SK-N-SH (cell line): ENCODE data around the gene ZNF575. TPM values are rescaled to one million over a fixed set of nuclear protein-coding genes. Genes with fewer than 3 reads are reported as not detected.

Experiments
- CTCF ChIA-PET: fragments of 300-600, 350-600 bp; formaldehyde crosslinking; extraction: SDS; loops from one replicate; lab custom pipeline; 2021; lab: Yijun Ruan, JAX
- POLR2A ChIA-PET: fragments of 350-600 bp; sonication (Branson Sonifier 250); formaldehyde crosslinking; extraction: SDS; loops from one replicate; lab custom pipeline; 2020; ENCODE audit warnings: antibody characterized with exemption, inconsistent platforms; lab: Yijun Ruan, JAX
- DNase-seq: peaks from one replicate; pipeline ENCODE4 v3.0.0; 2012
- H2AFZ ChIP-seq: fragments of 200-600 bp; sonication (generic); 2 replicates; pipeline ENCODE4 v1.8.1; 2016; ENCODE audit warnings: antibody characterized with exemption, mild to moderate bottlenecking, low read depth
- H3F3A ChIP-seq: fragments of 200-600 bp; sonication (generic); replicated peaks from 2 replicates; pipeline ENCODE3; 2016; ENCODE audit warnings: antibody characterized with exemption, mild to moderate bottlenecking; ENCODE audit not compliant: insufficient read depth
- H3K27ac ChIP-seq, 2 experiments: fragments of 200-500 bp in 1 of 2; fragments of 200-600 bp in 1 of 2; sonication (Bioruptor generic) in 1 of 2; sonication (generic), shearing (Covaris generic) in 1 of 2; 2 replicates each; pipeline versions ENCODE4 v1.5.1 to v1.6.1; 2014 to 2016; ENCODE audit warnings: low read depth in 2 of 2, inconsistent platforms in 1 of 2, low read length in 1 of 2, mild to moderate bottlenecking in 1 of 2, mixed read lengths in 1 of 2
- H3K27me3 ChIP-seq: fragments of 200-600 bp; sonication (generic), shearing (Covaris generic); 2 replicates; pipeline ENCODE4 v1.6.1; 2016; ENCODE audit warnings: mixed run types; ENCODE audit not compliant: insufficient read depth
- H3K36me3 ChIP-seq, 2 experiments: fragments of 200-500 bp in 1 of 2; fragments of 200-600 bp in 1 of 2; sonication (Bioruptor generic) in 1 of 2; sonication (generic) in 1 of 2; replicated peaks in 1 of 2; 2 replicates each; pipeline versions ENCODE3 to v1.5.1; 2014 to 2016; ENCODE audit warnings: low read length in 1 of 2, mild to moderate bottlenecking in 1 of 2; ENCODE audit not compliant: insufficient read depth in 2 of 2, control insufficient read depth in 1 of 2
- H3K4me1 ChIP-seq, 2 experiments: fragments of 200-500 bp in 1 of 2; fragments of 200-600 bp in 1 of 2; sonication (Bioruptor generic) in 1 of 2; sonication (generic), shearing (Covaris generic) in 1 of 2; 2 replicates each; pipeline versions ENCODE4 v1.5.1 to v1.6.1; 2014 to 2016; ENCODE audit warnings: low read depth in 1 of 2, low read length in 1 of 2, mixed run types in 1 of 2; ENCODE audit not compliant: insufficient read depth in 2 of 2, control insufficient read depth in 1 of 2
- H3K4me2 ChIP-seq: fragments of 200-600 bp; sonication (generic), shearing (Covaris generic); 2 replicates; pipeline ENCODE4 v1.6.1; 2017; ENCODE audit warnings: mixed run types
- H3K4me3 ChIP-seq, 2 experiments: fragments of 200-500 bp in 1 of 2; fragments of 200-600 bp in 1 of 2; sonication (Bioruptor generic) in 1 of 2; sonication (generic), shearing (Covaris generic) in 1 of 2; 2 replicates each; pipeline versions ENCODE4 v1.5.1 to v1.8.1; 2014 to 2016; ENCODE audit warnings: low read depth in 2 of 2, inconsistent platforms in 1 of 2, low read length in 1 of 2, mild to moderate bottlenecking in 1 of 2, mixed read lengths in 1 of 2, moderate library complexity in 1 of 2
- H3K79me2 ChIP-seq: fragments of 200-600 bp; sonication (generic); 2 replicates; pipeline ENCODE4 v1.8.1; 2017; ENCODE audit warnings: mild to moderate bottlenecking; ENCODE audit not compliant: insufficient read depth
- H3K9ac ChIP-seq: fragments of 200-600 bp; sonication (generic); 2 replicates; pipeline ENCODE4 v1.6.1; 2017; ENCODE audit warnings: mixed run types
- H3K9me2 ChIP-seq: fragments of 200-600 bp; sonication (generic); 2 replicates; pipeline ENCODE4 v1.6.1; 2017; ENCODE audit warnings: mixed run types
- H3K9me3 ChIP-seq: fragments of 200-600 bp; sonication (generic); 2 replicates; pipeline ENCODE4 v1.6.1; 2017; ENCODE audit warnings: mixed run types, mild to moderate bottlenecking, moderate library complexity
- H4K20me1 ChIP-seq: fragments of 200-600 bp; sonication (generic); 2 replicates; pipeline ENCODE4 v1.6.1; 2017; ENCODE audit warnings: mild to moderate bottlenecking, mixed run types; ENCODE audit not compliant: insufficient read depth
- CHD2 ChIP-seq: fragments of 150-350 bp; IDR thresholded peaks from 2 replicates; pipeline ENCODE4 v1.6.1; 2018; ENCODE audit warnings: low read length; ENCODE audit not compliant: partially characterized antibody
- EP300 ChIP-seq, 2 experiments: IDR thresholded peaks; 2 replicates each; pipeline versions ENCODE4 v1.4.0 to v1.6.1; 2012; ENCODE audit warnings: borderline replicate concordance in 1 of 2, low read depth in 1 of 2, low read length in 1 of 2
- FOXM1 ChIP-seq: IDR thresholded peaks from 2 replicates; pipeline ENCODE4 v1.4.0; 2012; ENCODE audit warnings: low read depth, mild to moderate bottlenecking
- JUND ChIP-seq: IDR thresholded peaks from 2 replicates; pipeline ENCODE4 v1.4.0; 2012
- NRF1 ChIP-seq: IDR thresholded peaks from 2 replicates; pipeline ENCODE4 v1.6.1; 2012; ENCODE audit warnings: low read depth, mild to moderate bottlenecking, low read length
- SIN3A ChIP-seq: IDR thresholded peaks from 2 replicates; pipeline ENCODE4 v1.6.1; 2012; ENCODE audit warnings: low read depth, mild to moderate bottlenecking, low read length, moderate library complexity, borderline replicate concordance
- SMC3 ChIP-seq: IDR thresholded peaks from 2 replicates; pipeline ENCODE4 v1.6.1; 2012; ENCODE audit warnings: low read depth, low read length, improper control_type of control experiment
- TEAD4 ChIP-seq: IDR thresholded peaks from 2 replicates; pipeline ENCODE4 v1.4.0; 2012; ENCODE audit warnings: mild to moderate bottlenecking, borderline replicate concordance; ENCODE audit not compliant: insufficient read depth
- YY1 ChIP-seq: IDR thresholded peaks from 2 replicates; pipeline ENCODE4 v1.4.0; 2012; ENCODE audit warnings: low read depth, mild to moderate bottlenecking
- WGBS: methylation state at CpG from one replicate; pipeline ENCODE4 v1.1.6; 2017; ENCODE audit warnings: low lambda C conversion rate; 5-methylcytosine and 5-hydroxymethylcytosine counted together
- polyA plus RNA-seq, 3 experiments: library from polyadenylated mRNA; depleted of rRNA; stranded (reverse); fragments of >200 nt; gene quantifications; 2 replicates each; pipeline ENCODE4 v1.2.3, GENCODE V29; 2012
- TF ChIP-seq, protein P1 (sequence below): IDR thresholded peaks from 2 replicates; pipeline ENCODE4 v1.4.0; 2012; ENCODE audit warnings: low read depth, borderline replicate concordance
- TF ChIP-seq, protein P2 (sequence below): IDR thresholded peaks from 2 replicates; pipeline ENCODE4 v1.6.1; 2012; ENCODE audit warnings: mild to moderate bottlenecking, low read depth, low read length, moderate library complexity
- TF ChIP-seq, protein P3 (sequence below): IDR thresholded peaks from 2 replicates; pipeline ENCODE4 v1.4.0; 2012; ENCODE audit warnings: low read depth, borderline replicate concordance

ZNF575 gene
- polyA plus RNA-seq, 1 of the 3 experiments (the other 2 are of a cell fraction), result 1.0 TPM

DNA sequence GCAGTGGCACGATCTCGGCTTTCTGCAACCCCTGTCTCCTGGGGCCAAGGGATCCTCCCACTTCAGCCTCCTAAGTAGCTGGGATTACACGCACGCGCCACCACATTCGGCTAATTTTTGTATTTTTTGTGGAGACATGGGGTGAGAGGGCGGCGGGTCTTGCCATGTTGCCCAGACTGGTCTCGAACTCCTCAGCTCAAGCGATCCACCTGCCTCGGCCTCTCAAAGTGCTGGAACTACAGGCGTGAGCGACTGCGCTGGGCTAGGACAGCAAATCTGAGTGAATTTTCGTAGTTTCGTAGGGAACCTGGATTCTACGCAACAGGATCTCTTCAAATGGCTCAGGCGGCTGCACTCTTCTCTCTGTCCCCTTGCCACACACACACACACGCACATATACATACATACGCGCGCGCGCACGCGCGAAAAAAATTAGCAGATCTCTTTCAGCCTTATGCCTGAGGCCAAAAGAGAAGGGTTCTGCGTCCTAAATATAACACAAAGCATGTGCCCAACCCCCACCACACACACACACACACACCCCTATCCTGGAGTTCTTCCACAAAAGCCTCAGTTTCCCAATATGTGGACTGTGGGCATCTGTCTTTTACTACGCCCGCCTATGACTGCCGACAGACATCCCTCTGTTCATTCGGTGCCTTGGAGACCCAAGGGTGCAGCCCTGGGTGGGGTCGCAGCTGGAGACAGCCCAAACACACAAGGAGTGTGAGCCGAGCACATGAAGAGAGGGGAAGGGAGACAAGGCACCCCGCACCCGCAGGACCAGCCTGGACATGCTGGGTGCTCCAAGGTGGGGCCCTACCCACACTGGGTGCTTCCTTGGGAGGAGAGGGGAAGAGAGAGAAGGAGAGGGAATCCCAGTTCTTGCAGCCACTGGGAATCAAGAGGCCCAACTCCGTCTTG lies 43.2 kb downstream of the ZNF575 start:
- Histone ChIP-seq H3K9ac (peak overlapping the region; percentile 68), H3K27ac (peak overlapping the region; percentile 73 to 87), H3F3A (no peaks in the 10 kb centered on the region), H3K9me3 (no peaks in the 10 kb centered on the region), H3K79me2 (peaks cover 23% of the 10 kb centered on the region; the same call in 1 of the 2 replicates), H2AFZ (peak overlapping the region; percentile 100), H3K9me2 (no peaks in the 10 kb centered on the region), H3K36me3 (peaks cover 0 to 9% of the 10 kb centered on the region in 2 experiments), H4K20me1 (no peaks in the 10 kb centered on the region), H3K4me2 (peak overlapping the region; percentile 77), H3K27me3 (no peaks in the 10 kb centered on the region), H3K4me1 (peaks cover 0 to 19% of the 10 kb centered on the region in 2 experiments; a peak in 1 of 4 replicates), H3K4me3 (peak overlapping the region; percentile 38 to 59)
- TF ChIP-seq TEAD4 (no peak), NRF1 (peak; percentile 32; the same call in 1 of the 2 replicates)
- ChIA-PET CTCF (interaction anchor here (2.7 to 3.7 kb wide), 2 partner anchors 19 to 21 kb away, joined by 12 to 43 read pairs; no protein-coding TSS in a partner anchor), POLR2A (interaction anchor here (1.7 kb wide), 1 partner anchor 20 kb away, joined by 4 read pairs; the partner anchor contains the start of gene ZNF576)
- DNase-seq, result no peak
- WGBS, result 72% methylated on average over 33 of the region's 37 CpGs

DNA sequence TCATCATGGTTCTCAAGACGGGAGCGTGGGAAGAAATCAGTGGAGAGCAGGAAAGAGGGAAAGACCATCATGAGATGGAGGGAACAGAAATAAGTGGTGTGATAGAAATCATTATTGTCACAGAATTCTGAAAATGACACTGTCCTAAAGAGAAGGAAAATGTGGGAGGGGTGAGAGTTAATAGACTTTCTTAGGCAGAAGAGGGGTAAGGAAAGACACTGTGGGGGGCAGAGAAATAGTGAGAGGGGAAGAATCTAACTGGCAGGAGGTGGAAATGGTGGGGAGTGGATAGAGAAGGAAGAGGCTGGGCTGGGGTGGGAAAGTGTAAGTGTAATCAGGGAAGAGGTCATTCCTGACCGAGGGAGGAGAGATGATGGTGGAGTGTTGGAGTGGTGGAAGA lies 45.8 kb downstream of the ZNF575 start:
- ChIA-PET POLR2A (no interaction called here), CTCF (interaction anchor here (1.2 to 1.7 kb wide), 3 partner anchors 16 to 43 kb away, joined by 3 to 15 read pairs (median 4); no protein-coding TSS in a partner anchor)
- H3F3A ChIP-seq, result peaks cover 3% of the 10 kb centered on the region
- TF ChIP-seq FOXM1 (no peak), YY1 (no peak), SIN3A (no peak), CHD2 (no peak)
- H3K9ac ChIP-seq, result no peak overlapping the region
- H3K9me2 ChIP-seq, result no peaks in the 10 kb centered on the region
- no peaks in the 10 kb centered on the region for H3K27me3 ChIP-seq
- H3K36me3 ChIP-seq, result no peaks in the 10 kb centered on the region
- H3K9me3 ChIP-seq, result no peaks in the 10 kb centered on the region
- no peak for DNase-seq
- H3K4me2 ChIP-seq, result no peak overlapping the region
- H3K4me3 ChIP-seq, result no peak overlapping the region
- no peak overlapping the region for H3K27ac ChIP-seq
- H3K4me1 ChIP-seq, result peaks cover 0 to 26% of the 10 kb centered on the region in 2 experiments; a peak in 1 of 4 replicates
- 88% methylated on average over 3 of the region's 3 CpGs for WGBS
- no peak overlapping the region for H2AFZ ChIP-seq
- peaks cover 15% of the 10 kb centered on the region; the same call in 1 of the 2 replicates for H3K79me2 ChIP-seq
- no peaks in the 10 kb centered on the region for H4K20me1 ChIP-seq

DNA sequence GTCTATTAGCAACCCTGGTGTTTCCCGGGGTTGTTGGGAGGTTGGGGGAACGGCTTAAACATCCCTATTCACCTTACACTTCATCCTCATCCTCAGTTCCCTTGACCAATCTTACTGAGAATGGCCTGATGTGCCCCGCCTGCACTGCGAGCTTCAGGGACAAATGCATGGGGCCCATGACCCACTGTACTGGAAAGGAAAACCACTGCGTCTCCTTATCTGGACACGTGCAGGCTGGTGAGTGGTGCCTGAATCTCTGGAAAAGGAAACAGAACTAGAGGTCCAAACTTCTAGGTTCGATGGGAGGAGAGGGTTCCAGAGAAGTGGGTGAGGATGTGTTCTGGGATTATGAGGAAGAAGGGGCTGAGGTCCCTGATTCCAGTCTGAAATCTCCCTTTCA lies 48.5 kb downstream of the ZNF575 start:
- POLR2A ChIA-PET, result no interaction called here
- Histone ChIP-seq H3K27me3 (no peaks in the 10 kb centered on the region), H3F3A (peaks cover 3% of the 10 kb centered on the region), H3K9ac (no peak overlapping the region), H3K9me3 (no peaks in the 10 kb centered on the region), H3K4me1 (peaks cover 0 to 21% of the 10 kb centered on the region in 2 experiments; a peak in 1 of 4 replicates), H3K4me3 (peak overlapping the region in 1 of 2 experiments; percentile 12; a peak in 1 of 4 replicates), H3K36me3 (peaks cover 0 to 4% of the 10 kb centered on the region in 2 experiments), H4K20me1 (no peaks in the 10 kb centered on the region), H3K9me2 (no peaks in the 10 kb centered on the region), H3K27ac (no peak overlapping the region; a peak in 1 of 4 replicates), H2AFZ (no peak overlapping the region), H3K79me2 (no peaks in the 10 kb centered on the region), H3K4me2 (no peak overlapping the region)
- 55% methylated on average over 7 of the region's 7 CpGs for WGBS
- CTCF ChIA-PET, result interaction anchor here (0.6 to 0.9 kb wide), 2 partner anchors 13 to 26 kb away, joined by 3 to 6 read pairs; no protein-coding TSS in a partner anchor
- no peak for DNase-seq
- TF ChIP-seq FOXM1 (no peak), EP300 (IDR thresholded peaks at IDR 0.05; ENCODE audit: borderline replicate concordance in 1 of 2, low read depth in 1 of 2, low read length in 1 of 2) (no peak), NRF1 (no peak), JUND (no peak), SMC3 (no peak)
- TF ChIP-seq, protein P1, sequence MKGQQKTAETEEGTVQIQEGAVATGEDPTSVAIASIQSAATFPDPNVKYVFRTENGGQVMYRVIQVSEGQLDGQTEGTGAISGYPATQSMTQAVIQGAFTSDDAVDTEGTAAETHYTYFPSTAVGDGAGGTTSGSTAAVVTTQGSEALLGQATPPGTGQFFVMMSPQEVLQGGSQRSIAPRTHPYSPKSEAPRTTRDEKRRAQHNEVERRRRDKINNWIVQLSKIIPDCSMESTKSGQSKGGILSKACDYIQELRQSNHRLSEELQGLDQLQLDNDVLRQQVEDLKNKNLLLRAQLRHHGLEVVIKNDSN, result no peak
- TF ChIP-seq, protein P2, sequence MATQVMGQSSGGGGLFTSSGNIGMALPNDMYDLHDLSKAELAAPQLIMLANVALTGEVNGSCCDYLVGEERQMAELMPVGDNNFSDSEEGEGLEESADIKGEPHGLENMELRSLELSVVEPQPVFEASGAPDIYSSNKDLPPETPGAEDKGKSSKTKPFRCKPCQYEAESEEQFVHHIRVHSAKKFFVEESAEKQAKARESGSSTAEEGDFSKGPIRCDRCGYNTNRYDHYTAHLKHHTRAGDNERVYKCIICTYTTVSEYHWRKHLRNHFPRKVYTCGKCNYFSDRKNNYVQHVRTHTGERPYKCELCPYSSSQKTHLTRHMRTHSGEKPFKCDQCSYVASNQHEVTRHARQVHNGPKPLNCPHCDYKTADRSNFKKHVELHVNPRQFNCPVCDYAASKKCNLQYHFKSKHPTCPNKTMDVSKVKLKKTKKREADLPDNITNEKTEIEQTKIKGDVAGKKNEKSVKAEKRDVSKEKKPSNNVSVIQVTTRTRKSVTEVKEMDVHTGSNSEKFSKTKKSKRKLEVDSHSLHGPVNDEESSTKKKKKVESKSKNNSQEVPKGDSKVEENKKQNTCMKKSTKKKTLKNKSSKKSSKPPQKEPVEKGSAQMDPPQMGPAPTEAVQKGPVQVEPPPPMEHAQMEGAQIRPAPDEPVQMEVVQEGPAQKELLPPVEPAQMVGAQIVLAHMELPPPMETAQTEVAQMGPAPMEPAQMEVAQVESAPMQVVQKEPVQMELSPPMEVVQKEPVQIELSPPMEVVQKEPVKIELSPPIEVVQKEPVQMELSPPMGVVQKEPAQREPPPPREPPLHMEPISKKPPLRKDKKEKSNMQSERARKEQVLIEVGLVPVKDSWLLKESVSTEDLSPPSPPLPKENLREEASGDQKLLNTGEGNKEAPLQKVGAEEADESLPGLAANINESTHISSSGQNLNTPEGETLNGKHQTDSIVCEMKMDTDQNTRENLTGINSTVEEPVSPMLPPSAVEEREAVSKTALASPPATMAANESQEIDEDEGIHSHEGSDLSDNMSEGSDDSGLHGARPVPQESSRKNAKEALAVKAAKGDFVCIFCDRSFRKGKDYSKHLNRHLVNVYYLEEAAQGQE, result no peak
- TF ChIP-seq, protein P3, sequence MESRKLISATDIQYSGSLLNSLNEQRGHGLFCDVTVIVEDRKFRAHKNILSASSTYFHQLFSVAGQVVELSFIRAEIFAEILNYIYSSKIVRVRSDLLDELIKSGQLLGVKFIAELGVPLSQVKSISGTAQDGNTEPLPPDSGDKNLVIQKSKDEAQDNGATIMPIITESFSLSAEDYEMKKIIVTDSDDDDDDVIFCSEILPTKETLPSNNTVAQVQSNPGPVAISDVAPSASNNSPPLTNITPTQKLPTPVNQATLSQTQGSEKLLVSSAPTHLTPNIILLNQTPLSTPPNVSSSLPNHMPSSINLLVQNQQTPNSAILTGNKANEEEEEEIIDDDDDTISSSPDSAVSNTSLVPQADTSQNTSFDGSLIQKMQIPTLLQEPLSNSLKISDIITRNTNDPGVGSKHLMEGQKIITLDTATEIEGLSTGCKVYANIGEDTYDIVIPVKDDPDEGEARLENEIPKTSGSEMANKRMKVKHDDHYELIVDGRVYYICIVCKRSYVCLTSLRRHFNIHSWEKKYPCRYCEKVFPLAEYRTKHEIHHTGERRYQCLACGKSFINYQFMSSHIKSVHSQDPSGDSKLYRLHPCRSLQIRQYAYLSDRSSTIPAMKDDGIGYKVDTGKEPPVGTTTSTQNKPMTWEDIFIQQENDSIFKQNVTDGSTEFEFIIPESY, result no peak
